H7 (cell line): ENCODE results near the gene OTULIN. TPM values are rescaled to one million over a fixed set of nuclear protein-coding genes. Genes with fewer than 3 reads are reported as not detected.

Experiments
- DNase-seq: peaks from one replicate; pipeline ENCODE4 v3.0.0; 2012
- H3K27me3 ChIP-seq: 2 replicates; pipeline ENCODE4 v1.6.0; 2011; ENCODE audit warnings: mild to moderate bottlenecking, low read length; ENCODE audit not compliant: control insufficient read depth, insufficient read depth
- H3K36me3 ChIP-seq: replicated peaks from 2 replicates; pipeline ENCODE4 v1.5.1; 2011; ENCODE audit warnings: low read length; ENCODE audit not compliant: control insufficient read depth, insufficient read depth
- H3K4me3 ChIP-seq: 2 replicates; pipeline ENCODE4 v1.5.1; 2011; ENCODE audit warnings: low read depth, mild to moderate bottlenecking, control low read depth, low read length, moderate library complexity; ENCODE audit not compliant: insufficient read depth
- total RNA-seq: library from RNA; depleted of rRNA; stranded (reverse); fragments of >200 nt; shearing (Covaris generic); gene quantifications from 2 replicates; pipeline ENCODE4 v1.2.3, GENCODE V29; 2014

OTULIN gene
- total RNA-seq, 1 experiment from 2014 or later = 14.9 TPM

GRCh38 chr5:14728459-14728938 lies 64.0 kb downstream of the OTULIN start:
- peak; percentile 83 for DNase-seq
- no peaks in the 10 kb centered on the region for H3K27me3 ChIP-seq
- no peaks in the 10 kb centered on the region for H3K36me3 ChIP-seq
- no peak overlapping the region for H3K4me3 ChIP-seq

- Histone ChIP-seq H3K4me3 (no peak overlapping the region), H3K36me3 (no peaks in the 10 kb centered on the region), H3K27me3 (no peaks in the 10 kb centered on the region)
- DNase-seq = no peak
Measured at GRCh38 chr5:14729448-14730385, 65.2 kb downstream of the OTULIN start.

- H3K36me3 ChIP-seq = no peaks in the 10 kb centered on the region
- no peak overlapping the region for H3K4me3 ChIP-seq
- H3K27me3 ChIP-seq = no peaks in the 10 kb centered on the region
- no peak for DNase-seq
Measured at GRCh38 chr5:14730466-14730865, 65.9 kb downstream of the OTULIN start.

- no peak for DNase-seq
- Histone ChIP-seq H3K4me3 (no peak overlapping the region), H3K27me3 (no peaks in the 10 kb centered on the region), H3K36me3 (no peaks in the 10 kb centered on the region)
Measured at GRCh38 chr5:14730881-14731280, 66.4 kb downstream of the OTULIN start.

- Histone ChIP-seq H3K36me3 (no peaks in the 10 kb centered on the region), H3K27me3 (no peaks in the 10 kb centered on the region), H3K4me3 (no peak overlapping the region)
- no peak for DNase-seq
Measured at GRCh38 chr5:14732991-14733390, 68.5 kb downstream of the OTULIN start.

GRCh38 chr5:14733661-14734060 lies 69.1 kb downstream of the OTULIN start:
- no peak for DNase-seq
- Histone ChIP-seq H3K4me3 (no peak overlapping the region), H3K27me3 (no peaks in the 10 kb centered on the region), H3K36me3 (no peaks in the 10 kb centered on the region)

GRCh38 chr5:14734396-14734795 lies 69.9 kb downstream of the OTULIN start:
- DNase-seq = no peak
- no peaks in the 10 kb centered on the region for H3K36me3 ChIP-seq
- no peaks in the 10 kb centered on the region for H3K27me3 ChIP-seq
- no peak overlapping the region for H3K4me3 ChIP-seq

- H3K27me3 ChIP-seq = no peaks in the 10 kb centered on the region
- H3K36me3 ChIP-seq = no peaks in the 10 kb centered on the region
- DNase-seq = no peak
- no peak overlapping the region for H3K4me3 ChIP-seq
Measured at GRCh38 chr5:14735944-14736343, 71.4 kb downstream of the OTULIN start.

GRCh38 chr5:14737291-14737690 lies 72.8 kb downstream of the OTULIN start:
- DNase-seq = no peak
- H3K36me3 ChIP-seq = no peaks in the 10 kb centered on the region
- no peaks in the 10 kb centered on the region for H3K27me3 ChIP-seq
- H3K4me3 ChIP-seq = no peak overlapping the region

- DNase-seq = no peak
- Histone ChIP-seq H3K36me3 (no peaks in the 10 kb centered on the region), H3K27me3 (no peaks in the 10 kb centered on the region), H3K4me3 (no peak overlapping the region)
Measured at GRCh38 chr5:14738050-14738449, 73.5 kb downstream of the OTULIN start.

GRCh38 chr5:14739538-14739937 lies 75.0 kb downstream of the OTULIN start:
- no peaks in the 10 kb centered on the region for H3K27me3 ChIP-seq
- H3K4me3 ChIP-seq = no peak overlapping the region
- no peak for DNase-seq
- no peaks in the 10 kb centered on the region for H3K36me3 ChIP-seq

- H3K4me3 ChIP-seq = no peak overlapping the region
- peak; percentile 54 for DNase-seq
- H3K36me3 ChIP-seq = no peaks in the 10 kb centered on the region
- no peaks in the 10 kb centered on the region for H3K27me3 ChIP-seq
Measured at GRCh38 chr5:14739981-14740380, 75.5 kb downstream of the OTULIN start.

GRCh38 chr5:14741131-14741530 lies 76.6 kb downstream of the OTULIN start:
- H3K27me3 ChIP-seq = no peaks in the 10 kb centered on the region
- DNase-seq = no peak
- no peak overlapping the region for H3K4me3 ChIP-seq
- no peaks in the 10 kb centered on the region for H3K36me3 ChIP-seq

GRCh38 chr5:14741801-14742440 lies 77.4 kb downstream of the OTULIN start:
- DNase-seq = peak; percentile 54
- H3K36me3 ChIP-seq = no peaks in the 10 kb centered on the region
- H3K4me3 ChIP-seq = no peak overlapping the region
- H3K27me3 ChIP-seq = no peaks in the 10 kb centered on the region

- no peak overlapping the region for H3K4me3 ChIP-seq
- no peak for DNase-seq
- no peaks in the 10 kb centered on the region for H3K36me3 ChIP-seq
Measured at GRCh38 chr5:14742498-14742897, 78.0 kb downstream of the OTULIN start.

More at GRCh38 chr5:14742498-14742897, 78.0 kb downstream of the OTULIN start:
- H3K27me3 ChIP-seq = no peaks in the 10 kb centered on the region
